KBM-7 (cell line): Measurements from ENCODE around the gene VAV1.

Experiments used
- DNase-seq: peaks from one replicate; pipeline ENCODE4 v3.0.0-alpha.2; 2015
- in situ Hi-C: fragments of 300-500 bp; cut with MboI; formaldehyde crosslinking; loops from 2 replicates; pipeline ENCODE4 v1.14.3; 2020; ENCODE audit warnings: low sequenced_read_pairs, low pct_unique_long_range_greater_than_20kb, mixed read lengths

The VAV1 gene

DNA sequence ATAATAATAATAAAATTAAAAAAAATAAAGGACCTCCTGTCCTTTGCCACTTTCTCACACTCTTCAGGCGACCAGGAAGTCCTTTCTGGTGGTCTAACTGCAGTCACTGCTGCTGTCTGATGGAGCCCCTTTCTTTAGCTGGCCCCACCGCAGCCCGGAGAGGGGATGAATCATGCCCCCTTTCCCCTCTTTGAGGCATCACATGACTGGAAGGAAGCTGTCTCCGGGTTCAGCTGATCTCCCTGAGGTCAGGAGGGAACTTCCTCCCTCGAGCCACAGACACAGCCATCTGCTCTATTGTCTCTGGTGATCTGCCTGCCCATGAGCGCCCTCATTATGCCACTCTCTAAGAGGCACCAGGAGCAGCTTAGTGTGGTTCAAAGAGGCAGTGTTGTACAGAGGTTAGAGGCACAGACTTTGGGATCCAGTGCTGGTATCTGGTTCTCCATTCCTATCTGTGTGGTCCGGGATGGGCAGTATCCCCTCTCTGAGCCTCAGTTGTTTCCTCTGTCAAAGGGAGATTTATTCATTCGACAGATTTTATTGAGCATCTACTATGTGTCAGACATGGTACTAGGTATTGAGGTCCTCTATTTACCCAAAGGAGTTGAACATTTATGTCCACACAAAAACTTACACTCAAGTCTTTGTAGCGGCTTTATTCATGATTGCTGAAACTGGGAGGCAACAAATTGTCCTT is 30.0 kb downstream of the VAV1 start:
- DNase-seq, result peak; percentile 89

DNA sequence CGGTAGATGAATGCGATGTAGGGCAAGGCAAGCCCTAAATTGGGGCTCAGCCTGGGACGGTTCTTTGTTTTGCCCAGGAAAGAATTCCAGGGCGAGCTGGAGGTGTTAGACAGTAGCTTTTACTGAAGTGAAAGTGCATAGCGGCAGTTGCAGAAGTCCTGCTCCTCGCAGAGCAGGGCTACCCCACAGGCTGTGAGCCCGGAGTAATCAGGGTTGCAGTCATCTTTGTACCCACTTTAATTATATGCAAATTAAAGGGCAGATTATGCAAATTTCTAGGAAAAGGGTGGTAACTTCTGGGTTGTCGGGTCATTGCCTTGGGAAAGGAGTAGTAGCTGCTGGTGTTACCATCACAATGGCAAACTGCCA is 30.5 kb downstream of the VAV1 start:
- DNase-seq, result no peak
- in situ Hi-C loops, result no loop called here

More for the DNA sequence above, 30.0 kb downstream of the VAV1 start:
- in situ Hi-C loops, result no loop called here

DNA sequence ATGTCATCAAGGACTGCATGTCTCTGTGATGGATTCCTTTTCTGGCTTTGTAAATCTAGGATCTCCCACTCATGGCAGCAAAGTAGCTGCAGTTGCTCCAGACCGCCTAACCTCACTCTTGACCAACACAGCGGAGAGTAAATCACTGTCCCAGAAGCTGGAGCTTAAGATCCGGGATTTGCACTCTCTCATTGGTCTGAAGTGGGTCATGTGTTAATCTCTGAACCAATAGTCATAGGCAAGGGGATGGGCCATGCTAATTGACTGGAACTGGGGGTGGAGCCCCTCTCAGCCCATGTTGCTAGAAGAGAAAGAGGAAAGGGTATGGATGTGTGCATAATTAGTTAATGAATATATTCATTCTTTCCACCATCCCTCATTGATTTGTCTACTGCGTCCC is 34.0 kb downstream of the VAV1 start:
- in situ Hi-C loops, result no loop called here
- no peak for DNase-seq

DNA sequence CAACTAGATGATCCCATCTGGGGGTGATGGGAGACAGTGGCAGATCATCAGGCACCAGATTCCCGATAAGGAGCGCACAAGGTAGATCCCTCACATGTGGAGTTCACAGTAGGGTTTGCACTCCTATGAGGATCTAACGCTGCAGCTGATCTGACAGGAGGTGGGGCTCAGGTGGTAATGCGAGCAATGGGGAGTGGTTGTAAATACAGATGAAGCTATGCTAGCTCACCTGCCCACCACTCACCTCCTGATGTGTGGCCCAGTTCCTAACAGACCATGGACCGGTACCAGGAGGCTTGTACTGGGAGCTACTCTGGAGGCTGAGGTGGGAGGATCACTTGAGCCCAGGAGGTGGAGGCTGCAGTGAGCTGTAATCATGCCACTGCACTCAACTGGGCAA is 34.8 kb downstream of the VAV1 start:
- in situ Hi-C loops, result no loop called here
- no peak for DNase-seq

DNA sequence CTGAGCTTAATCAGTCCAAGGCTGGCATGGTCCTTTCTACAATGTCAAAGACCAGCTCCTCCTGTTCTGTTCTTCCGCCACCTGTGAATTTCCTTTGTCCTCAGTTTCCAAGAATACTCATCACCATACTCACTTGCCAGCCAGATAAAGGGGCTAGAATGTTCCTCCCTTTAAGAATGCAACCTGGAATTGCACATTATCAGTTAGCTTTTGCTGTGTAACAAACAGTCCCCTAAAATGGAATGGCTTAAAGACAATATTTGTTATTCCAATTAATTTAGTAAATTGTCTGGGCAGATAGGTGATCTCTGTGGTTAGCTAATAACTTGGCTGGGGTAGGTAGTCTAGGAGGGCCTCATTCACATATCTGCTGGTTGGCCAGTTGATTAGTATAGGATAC is 36.0 kb downstream of the VAV1 start:
- no peak for DNase-seq
- in situ Hi-C loops, result no loop called here

DNA sequence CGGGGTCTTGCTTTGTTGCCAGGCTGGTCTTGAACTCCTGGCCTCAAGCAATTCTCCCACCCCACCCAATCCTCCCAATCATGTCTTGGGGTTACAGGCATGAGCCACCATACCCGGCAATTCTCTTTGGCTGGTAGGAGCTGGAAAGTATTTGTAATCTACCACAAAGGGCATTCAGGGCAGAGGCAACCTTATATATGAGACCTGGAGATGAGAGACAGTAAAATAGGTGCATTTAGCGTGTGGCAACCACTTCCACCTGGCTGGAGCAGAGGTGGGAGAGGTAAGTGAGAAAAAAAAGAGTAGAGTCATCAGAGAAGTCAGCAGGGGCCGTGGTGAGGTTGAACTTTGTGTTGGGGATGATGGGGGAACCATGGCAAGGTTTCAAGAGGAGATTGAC is 36.8 kb downstream of the VAV1 start:
- in situ Hi-C loops, result no loop called here
- no peak for DNase-seq

DNA sequence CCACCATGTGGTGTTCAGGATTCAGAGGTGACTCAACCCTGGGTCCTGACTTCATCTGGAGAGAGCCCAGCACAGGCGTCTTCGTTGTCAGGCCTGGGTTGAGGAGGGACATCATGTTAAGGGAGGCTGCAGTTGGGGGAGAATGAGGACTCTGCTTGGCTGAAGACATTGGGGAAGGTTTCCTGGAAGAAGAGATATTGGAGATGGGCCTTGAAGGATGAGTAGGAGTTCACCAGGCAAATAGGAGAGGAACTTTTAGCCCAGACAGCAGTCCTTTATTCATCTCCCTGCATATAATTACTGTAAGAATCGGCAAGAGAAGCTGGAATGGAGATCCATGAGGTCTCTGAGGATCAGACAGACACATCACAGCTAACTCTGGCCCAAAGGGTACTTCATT is 38.9 kb downstream of the VAV1 start:
- no peak for DNase-seq
- in situ Hi-C loops, result no loop called here

DNA sequence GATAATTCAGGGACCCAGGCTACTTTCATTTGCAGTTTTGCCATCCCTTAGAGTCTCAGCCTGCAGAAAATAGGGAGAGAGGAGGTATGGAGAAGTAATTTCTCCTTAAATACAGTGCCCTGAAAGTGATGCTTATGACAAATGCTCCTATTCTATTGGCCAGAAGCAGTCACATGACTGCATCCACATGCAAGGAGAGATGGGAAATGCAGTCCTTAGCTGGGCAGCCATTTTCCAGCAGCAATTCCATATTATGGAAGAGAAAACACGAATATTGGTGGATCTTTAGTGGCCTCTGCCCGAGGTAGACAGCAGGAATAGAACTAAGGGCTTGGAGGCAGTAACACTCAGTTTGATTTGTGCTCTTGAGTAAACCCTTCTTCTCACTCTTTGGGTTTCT is 39.4 kb downstream of the VAV1 start:
- in situ Hi-C loops, result no loop called here
- peak; percentile 36 for DNase-seq

DNA sequence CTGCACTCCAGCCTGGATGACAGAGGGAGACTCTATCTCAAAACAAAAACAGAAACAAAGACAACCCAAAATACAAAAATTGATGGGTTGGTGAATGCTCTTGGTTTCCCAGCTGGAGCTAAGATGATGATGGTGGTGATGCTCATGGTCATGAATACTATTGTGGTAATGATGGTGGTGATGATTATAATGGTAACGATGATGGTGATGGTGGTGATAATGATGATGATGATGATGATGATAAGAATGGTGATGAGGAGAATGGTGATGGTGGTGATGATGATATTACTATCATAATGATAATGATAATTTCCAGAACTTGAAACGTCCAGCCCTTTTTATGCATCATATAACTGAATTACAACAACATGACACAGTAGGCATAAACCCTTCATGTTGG is 40.1 kb downstream of the VAV1 start:
- in situ Hi-C loops, result no loop called here
- DNase-seq, result no peak

DNA sequence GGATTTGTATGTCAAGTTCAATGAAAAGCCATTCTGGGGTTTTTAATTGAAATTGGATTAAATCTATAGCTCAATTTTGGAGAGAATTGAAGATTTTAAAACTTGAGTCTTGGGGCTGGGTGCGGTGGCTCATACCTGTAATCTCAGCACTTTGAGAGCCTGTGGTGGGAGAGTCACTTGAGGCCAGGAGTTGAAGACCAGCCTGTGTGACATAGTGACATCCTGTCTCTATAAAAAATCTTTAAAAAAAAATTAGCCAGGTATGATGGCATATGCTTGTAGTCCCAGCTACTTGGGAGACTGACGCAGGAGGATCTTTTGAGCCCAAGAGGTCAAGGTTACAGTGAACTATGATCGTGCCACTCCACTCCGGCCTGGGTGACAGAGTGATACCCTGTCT is 41.2 kb downstream of the VAV1 start:
- in situ Hi-C loops, result no loop called here
- no peak for DNase-seq

DNA sequence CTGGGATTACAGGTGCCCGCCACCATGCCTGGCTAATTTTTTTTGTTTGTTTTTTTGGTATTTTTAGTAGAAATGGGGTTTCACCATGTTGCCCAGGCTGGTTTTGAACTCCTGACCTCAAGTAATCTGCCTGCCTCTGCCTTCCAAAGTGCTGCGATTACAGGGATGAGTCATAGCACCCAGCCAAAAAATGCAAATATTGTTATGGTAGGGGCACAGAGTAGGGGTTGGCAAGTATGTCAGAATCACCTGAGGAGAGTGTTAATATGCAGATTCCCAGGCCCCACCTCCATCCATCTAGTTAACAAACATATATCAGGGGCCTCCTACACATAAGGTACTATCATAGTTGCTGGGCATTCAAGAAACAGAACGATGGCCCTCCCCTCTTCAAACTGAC is 44.7 kb downstream of the VAV1 start:
- no peak for DNase-seq
- in situ Hi-C loops, result no loop called here

DNA sequence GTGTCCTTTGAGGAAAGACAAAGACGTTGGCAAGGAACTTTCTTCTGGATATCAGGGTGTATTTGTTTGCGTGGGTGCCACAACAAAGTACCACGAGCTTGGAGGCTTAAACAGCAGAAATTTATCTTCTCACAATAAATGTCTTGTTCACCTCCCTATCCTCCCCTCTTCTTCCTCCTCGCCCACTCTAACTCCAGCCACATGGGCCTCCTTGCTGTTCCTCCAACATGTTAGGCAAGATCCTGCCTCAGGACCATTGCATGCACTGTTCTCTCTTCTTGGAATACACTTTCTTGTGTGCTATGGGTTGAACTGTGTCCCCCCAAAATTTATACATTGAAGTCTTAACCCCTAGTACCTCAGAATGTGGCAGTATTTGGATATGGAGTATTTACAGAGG is 45.7 kb downstream of the VAV1 start:
- no peak for DNase-seq
- in situ Hi-C loops, result no loop called here

DNA sequence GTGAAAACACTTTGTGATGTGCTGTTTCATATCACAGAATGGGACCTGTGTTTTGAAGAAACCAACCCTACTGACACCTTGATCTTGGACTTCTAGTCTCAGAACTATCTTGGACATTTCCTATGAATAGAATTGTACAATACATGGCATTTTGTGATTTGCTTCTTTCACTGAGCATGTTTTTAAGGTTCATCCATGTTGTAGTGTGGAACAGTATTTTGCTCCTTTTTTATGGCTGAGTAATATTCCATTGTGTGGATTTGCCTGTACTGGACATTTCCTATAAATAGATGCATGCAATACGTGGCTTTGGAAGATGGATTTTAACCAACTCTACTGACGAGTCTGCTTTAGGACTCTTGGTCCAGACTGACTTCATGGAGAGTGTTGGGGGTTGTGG is 46.8 kb downstream of the VAV1 start:
- no peak for DNase-seq
- in situ Hi-C loops, result no loop called here

DNA sequence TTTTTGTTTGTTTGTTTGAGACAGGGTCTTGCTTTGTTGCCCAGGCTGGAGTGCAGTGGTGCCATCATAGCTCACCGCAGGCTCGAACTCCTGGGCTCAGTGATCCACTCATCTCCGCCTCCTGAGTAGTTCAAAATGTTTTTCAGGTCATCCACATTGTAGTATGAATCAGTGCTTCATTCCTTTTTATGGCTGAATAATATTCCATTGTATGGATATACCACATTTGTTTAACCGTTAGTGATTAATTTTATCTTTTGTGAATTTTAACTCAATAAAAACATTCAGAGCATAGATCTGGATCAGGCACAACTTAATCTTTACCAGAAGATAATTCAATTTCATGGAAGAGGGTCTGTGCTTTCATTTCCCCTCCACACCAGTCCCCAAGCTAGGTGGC is 47.7 kb downstream of the VAV1 start:
- in situ Hi-C loops, result no loop called here
- no peak for DNase-seq

DNA sequence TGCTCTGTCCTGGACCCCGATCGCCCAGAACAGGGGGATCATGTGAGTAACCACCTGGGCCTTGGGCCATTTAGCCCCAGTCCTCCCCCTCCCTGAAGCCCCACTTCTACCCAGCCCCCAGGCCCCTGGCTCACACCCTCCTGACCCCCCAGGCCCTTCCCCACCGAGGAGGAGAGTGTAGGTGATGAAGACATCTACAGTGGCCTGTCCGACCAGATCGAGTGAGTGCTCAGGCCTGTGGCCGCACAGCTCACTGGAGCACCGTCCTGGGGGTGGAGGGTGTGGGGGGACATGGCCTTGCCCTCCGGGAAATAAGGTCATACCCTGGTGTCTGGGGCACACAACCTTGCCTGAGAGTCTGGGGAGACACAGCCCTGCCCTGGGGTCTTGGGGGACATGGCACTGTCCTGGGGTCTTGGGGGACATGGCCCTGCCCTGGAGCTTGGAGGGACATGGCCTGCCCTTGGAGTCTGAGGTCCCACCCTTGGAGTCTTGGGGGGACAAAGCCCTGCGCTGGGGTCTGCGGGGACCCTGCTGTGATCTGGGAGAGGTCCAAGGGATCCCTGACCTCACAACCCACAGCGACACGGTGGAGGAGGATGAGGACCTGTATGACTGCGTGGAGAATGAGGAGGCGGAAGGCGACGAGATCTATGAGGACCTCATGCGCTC is 49.3 kb downstream of the VAV1 start:
- in situ Hi-C loops, result no loop called here

DNA sequence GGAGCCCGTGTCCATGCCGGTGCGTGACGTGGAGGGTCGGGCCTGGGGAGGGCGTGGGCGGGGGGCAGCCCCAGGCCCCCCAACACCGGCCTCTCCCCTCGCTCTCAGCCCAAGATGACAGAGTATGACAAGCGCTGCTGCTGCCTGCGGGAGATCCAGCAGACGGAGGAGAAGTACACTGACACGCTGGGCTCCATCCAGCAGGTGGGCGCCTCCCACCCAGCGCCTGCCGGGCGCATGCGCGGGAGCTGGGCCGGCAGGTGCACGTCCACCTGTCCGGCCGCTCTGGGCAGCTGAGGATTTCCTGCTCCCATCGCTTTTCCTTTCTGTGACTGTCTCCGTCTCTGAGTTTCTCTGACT is 49.8 kb downstream of the VAV1 start:
- DNase-seq, result no peak
- in situ Hi-C loops, result no loop called here

More for the DNA sequence above, 49.3 kb downstream of the VAV1 start:
- no peak for DNase-seq

DNA sequence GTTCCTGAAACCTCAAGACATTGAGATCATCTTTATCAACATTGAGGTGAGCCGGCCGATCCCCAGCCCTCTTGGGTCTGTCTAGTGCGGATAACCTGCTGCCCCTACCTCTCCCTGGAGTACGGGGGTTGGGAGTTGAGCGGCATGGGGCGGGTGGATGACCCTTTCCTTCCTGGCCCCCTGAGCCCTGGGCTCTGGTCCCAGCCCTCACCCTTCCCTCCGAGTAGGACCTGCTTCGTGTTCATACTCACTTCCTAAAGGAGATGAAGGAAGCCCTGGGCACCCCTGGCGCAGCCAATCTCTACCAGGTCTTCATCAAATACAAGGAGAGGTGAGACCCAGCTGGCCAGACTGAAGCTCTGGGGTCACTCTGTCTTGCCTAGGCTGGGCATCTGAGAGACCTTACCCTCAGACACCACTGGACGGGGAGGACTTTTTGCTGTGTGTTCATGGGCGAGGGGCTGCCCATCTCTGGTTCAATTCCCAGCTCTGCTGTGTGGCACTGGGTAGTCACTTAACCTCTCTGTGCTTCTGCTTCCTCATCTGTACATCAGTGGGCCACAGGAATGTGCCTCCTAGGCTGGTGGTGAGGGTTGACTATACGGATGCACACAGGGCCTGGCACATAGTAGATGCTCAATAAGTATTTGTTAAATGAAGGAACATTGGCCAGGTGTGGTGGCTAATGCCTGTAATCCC is 52.7 kb downstream of the VAV1 start:
- no peak for DNase-seq
- in situ Hi-C loops, result no loop called here

DNA sequence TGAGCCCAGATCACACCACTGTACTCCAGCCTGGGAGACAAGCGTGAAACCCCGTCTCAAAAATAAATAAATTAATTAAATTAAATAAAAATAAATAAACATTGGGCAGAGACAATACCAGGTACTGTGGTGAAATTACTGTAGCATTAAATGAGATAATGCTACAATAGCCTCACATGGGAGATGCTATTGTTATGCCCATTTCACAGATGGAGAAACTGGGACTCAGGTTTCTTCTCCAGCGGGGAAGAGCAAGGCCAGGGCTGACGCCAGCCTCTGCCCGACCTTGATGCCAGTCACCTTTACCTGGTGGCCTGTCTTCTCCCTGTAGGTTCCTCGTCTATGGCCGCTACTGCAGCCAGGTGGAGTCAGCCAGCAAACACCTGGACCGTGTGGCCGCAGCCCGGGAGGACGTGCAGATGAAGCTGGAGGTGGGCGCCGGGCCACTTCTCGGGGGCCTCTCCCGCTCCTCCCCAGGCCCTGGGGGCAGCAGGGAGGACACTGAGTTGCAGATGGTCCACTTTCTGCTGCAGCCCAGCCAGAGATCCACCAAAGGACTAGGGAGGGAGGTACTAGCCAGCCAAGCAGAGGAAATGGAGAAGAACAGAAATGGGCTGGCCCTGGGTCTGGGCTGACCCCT is 53.9 kb downstream of the VAV1 start:
- DNase-seq, result no peak
- in situ Hi-C loops, result no loop called here

DNA sequence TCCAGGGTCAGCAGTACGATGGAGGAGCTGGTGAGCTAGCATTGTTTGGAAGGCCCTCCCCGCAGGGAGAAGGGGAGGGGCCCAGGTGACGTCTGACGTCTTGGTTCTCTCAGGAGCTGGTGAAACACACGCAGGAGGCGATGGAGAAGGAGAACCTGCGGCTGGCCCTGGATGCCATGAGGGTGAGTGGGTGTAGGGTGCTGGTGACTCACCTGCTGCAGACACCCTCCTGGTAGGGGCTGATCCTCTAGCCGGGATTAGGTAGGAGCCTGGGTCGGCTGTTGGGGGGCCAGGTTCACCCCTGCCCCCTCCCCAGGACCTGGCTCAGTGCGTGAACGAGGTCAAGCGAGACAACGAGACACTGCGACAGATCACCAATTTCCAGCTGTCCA is 55.8 kb downstream of the VAV1 start:
- in situ Hi-C loops, result no loop called here
- DNase-seq, result no peak
